ENCODE results near the gene ZNF600.
"Not testable (repeated sequence)": the region's sequence is repeated elsewhere in the genome, so short reads cannot be mapped to it uniquely, and the experiment has no call there.

The ZNF600 gene

DNA sequence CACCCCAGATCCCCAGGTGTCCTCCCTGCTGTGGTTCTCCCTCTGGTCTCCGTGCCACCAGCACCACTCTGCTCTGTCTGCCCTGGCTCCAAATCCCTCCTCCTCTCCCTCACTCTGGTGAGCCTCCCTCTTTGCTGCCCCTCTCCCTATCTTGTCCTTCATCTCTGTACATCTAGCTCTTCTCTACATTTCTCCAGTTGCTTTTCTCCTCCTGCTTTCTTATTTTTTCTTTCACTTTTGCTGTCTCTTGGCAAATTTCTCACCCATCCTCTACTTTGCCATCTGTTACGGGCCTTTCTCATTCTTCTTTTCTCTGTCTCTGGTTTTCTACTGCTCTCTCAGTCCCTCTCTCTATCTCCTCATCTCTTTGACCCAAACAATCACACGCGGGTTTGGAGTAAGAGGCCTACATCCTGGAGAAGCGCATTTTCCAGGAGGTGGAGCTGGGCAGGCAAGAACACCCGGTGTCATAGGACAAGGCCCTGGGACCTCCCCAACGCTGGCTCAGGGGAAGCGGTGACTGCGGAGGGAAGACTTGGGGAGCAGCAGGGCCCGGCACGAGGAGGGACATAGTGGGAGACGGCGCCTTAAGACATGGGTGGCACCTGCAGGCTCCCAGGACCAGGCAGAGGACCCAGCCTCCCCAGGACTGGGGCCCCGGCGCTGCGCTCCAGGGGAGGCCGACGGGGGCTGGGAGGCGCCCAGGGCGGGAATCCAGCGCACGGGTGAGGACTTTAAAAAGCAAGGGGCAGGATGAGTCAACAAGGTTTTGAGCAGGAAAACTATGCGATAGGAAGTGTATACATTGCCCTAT lies 61.7 kb downstream of the ZNF600 start:
- peak overlapping the region; percentile 64 for H3K4me3 Mint-ChIP-seq
- TF ChIP-seq, protein P1, sequence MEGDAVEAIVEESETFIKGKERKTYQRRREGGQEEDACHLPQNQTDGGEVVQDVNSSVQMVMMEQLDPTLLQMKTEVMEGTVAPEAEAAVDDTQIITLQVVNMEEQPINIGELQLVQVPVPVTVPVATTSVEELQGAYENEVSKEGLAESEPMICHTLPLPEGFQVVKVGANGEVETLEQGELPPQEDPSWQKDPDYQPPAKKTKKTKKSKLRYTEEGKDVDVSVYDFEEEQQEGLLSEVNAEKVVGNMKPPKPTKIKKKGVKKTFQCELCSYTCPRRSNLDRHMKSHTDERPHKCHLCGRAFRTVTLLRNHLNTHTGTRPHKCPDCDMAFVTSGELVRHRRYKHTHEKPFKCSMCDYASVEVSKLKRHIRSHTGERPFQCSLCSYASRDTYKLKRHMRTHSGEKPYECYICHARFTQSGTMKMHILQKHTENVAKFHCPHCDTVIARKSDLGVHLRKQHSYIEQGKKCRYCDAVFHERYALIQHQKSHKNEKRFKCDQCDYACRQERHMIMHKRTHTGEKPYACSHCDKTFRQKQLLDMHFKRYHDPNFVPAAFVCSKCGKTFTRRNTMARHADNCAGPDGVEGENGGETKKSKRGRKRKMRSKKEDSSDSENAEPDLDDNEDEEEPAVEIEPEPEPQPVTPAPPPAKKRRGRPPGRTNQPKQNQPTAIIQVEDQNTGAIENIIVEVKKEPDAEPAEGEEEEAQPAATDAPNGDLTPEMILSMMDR (IDR thresholded peaks at IDR 0.05) = no peak
- H3K4me1 Mint-ChIP-seq = peaks cover 39% of the 10 kb centered on the region
- no peaks in the 10 kb centered on the region for H3K27me3 Mint-ChIP-seq (ENCODE audit: low read depth, poor library complexity)
- DNase-seq = no peak
- peak overlapping the region; percentile 97 for H3K27ac Mint-ChIP-seq
- peaks cover 81% of the 10 kb centered on the region for H3K36me3 Mint-ChIP-seq (ENCODE audit: low read depth)
- peaks cover 35% of the 10 kb centered on the region for H3K9me3 Mint-ChIP-seq

DNA sequence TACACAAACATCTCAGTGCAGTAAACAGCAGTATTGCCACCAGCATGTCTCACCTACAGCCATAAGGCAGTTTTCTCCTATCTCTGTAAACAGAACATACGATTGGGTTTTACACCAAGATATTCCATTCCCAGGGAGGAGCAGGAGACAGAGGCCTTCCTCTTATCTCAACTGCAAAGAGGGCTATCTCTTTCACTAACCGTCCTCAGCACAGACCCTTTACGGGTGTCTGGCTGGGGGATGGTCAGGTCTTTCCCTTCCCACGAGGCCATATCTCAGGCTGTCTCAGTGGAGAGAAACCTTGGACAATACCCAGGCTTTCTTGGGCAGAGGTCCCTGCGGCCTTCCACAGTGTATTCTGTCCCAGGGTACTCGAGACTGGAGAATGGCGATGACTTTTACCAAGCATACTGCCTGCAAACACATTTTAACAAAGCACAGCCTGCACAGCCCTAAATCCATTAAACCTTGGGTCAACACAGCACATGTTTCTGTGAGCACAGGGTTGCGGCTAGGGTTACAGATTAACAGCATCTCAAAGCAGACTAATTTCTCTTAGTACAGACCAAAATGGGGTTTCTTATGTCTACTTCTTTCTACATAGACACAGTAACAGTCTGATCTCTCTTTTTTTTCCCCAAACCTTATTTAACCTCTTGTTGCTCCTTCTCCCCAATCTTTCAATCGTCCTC lies 62.5 kb downstream of the ZNF600 start:
- not testable (repeated sequence) for DNase-seq; H3K27me3 Mint-ChIP-seq (ENCODE audit: low read depth, poor library complexity)
- Mint-ChIP-seq H3K4me1 (peaks cover 45% of the 10 kb centered on the region), H3K9me3 (peaks cover 43% of the 10 kb centered on the region), H3K4me3 (peak overlapping the region; percentile 64), H3K27ac (peak overlapping the region; percentile 97), H3K36me3 (ENCODE audit: low read depth) (peaks cover 84% of the 10 kb centered on the region)

DNA sequence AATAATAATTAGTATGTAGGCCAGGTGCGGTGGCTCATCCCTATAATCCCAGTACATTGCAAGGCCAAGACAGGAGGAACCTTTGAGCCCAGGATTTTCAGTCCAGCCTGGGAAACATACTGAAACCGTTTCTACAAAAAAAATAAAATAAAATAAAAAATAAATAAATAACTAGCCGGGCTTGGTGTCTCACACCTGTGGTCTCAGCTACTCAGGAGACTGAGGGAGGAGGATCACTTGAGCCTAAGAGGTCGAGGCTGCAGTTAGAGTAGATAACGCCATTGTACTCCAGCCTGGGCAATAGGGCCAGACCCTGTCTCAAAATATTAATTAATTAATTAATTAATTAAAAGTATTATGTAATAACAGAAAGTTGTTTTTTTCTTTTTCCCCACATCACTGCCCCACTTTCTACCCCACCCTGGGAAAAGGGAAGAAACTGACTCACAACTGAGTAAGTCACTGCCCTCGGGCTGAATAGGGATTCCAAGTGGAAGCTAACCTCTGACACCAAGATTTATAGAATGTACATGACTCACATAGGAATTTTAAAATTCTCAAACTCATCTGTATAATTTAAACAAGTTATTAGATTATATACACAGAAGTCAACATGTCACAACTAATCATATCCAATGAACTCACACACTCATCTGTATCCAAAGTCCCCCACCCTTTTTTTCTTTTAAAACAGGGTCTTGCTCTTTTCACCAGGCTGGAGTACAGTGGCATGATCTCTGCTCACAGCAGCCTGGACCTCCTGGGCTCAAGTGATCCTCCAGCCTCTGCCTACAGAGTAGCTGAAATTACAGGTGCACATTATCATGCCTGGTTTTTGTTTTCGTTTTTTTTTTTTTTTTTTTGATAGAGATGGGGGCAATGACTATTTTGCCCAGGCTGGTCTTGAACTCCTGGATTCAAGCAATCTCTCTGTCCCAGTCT lies 64.3 kb downstream of the ZNF600 start:
- peaks cover 86% of the 10 kb centered on the region for H3K36me3 Mint-ChIP-seq (ENCODE audit: low read depth)

DNA sequence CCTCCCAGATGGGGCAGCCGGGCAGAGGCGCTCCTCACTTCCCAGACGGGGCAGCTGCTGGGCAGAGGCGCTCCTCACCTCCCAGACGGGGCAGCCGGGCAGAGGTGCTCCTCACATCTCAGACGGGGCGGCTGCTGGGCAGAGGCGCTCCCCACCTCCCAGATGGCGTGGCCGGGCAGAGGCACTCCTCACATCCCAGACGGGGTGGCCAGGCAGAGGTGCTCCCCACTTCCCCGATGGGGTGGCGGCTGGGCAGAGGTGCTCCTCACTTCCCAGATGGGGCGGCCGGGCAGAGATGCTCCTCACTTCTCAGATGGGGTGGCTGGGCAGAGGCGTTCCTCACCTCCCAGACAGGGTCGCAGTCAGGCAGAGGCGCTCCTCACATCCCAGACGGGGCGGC lies 66.0 kb downstream of the ZNF600 start:
- H3K36me3 Mint-ChIP-seq (ENCODE audit: low read depth) = peaks cover 86% of the 10 kb centered on the region
- not testable (repeated sequence) for DNase-seq; H3K4me3 Mint-ChIP-seq; H3K27me3 Mint-ChIP-seq (ENCODE audit: low read depth, poor library complexity); H3K27ac Mint-ChIP-seq
- peaks cover 52% of the 10 kb centered on the region for H3K4me1 Mint-ChIP-seq
- peaks cover 47% of the 10 kb centered on the region for H3K9me3 Mint-ChIP-seq

More for the DNA sequence above, 64.3 kb downstream of the ZNF600 start:
- H3K4me1 Mint-ChIP-seq = peaks cover 36% of the 10 kb centered on the region
- TF ChIP-seq, protein P1 (IDR thresholded peaks at IDR 0.05) = no peak
- peak overlapping the region; percentile 97 for H3K27ac Mint-ChIP-seq
- DNase-seq = no peak
- peaks cover 47% of the 10 kb centered on the region for H3K9me3 Mint-ChIP-seq
- H3K27me3 Mint-ChIP-seq (ENCODE audit: low read depth, poor library complexity) = peaks cover 3% of the 10 kb centered on the region
- no peak overlapping the region for H3K4me3 Mint-ChIP-seq

DNA sequence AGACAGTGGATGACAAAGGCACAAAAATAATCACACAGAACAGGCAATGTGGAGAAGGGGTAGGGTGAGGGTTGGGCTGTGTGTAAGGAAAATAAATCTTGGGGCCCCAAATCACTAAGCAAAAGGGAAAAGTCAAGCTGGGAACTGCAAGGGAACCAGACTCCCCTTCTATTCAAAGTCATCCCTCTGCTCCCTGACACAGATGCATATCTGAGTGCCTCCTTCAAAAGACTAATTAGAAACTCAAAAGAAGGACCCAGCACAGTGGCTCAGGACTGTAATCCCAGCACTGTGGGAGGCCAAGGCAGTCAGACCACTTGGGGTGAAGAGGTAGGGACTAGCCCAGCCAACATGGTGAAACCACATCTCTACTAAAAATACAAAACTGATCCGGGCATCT lies 70.1 kb downstream of the ZNF600 start:
- DNase-seq = no peak
- H3K4me1 Mint-ChIP-seq = peaks cover 24% of the 10 kb centered on the region
- H3K36me3 Mint-ChIP-seq (ENCODE audit: low read depth) = peaks cover 88% of the 10 kb centered on the region
- H3K27me3 Mint-ChIP-seq (ENCODE audit: low read depth, poor library complexity) = peaks cover 3% of the 10 kb centered on the region
- peaks cover 32% of the 10 kb centered on the region for H3K9me3 Mint-ChIP-seq
- TF ChIP-seq, protein P1 (IDR thresholded peaks at IDR 0.05) = no peak
- no peak overlapping the region for H3K4me3 Mint-ChIP-seq
- peak overlapping the region; percentile 49 for H3K27ac Mint-ChIP-seq

DNA sequence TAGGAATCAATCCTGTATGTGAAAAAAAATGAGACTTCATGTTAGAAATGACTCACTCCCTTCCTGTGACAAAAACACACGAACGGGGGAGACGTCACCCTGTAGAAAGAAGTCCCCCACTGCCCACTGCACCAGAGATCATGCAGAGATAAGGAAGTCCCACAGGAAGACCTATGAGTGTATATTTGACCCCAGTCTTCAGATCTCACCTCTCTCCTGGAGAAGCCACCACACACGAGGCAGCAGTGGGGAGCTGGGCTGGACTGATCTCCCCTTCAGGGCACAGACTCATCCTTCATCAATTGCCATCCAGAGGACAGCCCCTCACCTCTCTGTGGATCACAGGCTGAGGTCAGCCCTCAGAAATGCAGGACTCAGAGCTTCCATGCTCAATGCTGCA lies 70.7 kb downstream of the ZNF600 start:
- Mint-ChIP-seq H3K4me1 (peaks cover 24% of the 10 kb centered on the region), H3K9me3 (peaks cover 30% of the 10 kb centered on the region), H3K27ac (peak overlapping the region; percentile 49), H3K36me3 (ENCODE audit: low read depth) (peaks cover 88% of the 10 kb centered on the region)
- H3K27me3 Mint-ChIP-seq (ENCODE audit: low read depth, poor library complexity); H3K4me3 Mint-ChIP-seq; DNase-seq: not testable (repeated sequence)

DNA sequence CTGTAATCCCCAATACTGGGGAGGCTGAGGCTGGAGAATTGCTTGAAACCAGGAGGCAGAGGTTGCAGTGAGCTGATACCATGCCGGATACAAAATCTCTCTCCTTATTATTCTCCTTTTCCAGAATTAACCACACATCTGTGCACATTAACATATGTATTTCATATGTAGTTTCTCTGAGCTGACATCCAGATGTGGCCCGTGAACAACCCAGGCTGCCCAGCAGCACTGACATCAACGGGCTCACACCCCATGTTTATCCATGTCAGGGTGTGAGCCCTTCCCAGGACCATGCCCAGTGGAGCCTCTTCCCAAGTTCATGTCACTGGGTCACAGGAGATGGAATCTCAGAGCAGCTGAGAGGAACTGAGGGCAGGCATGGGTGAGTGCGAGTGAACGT lies 71.3 kb downstream of the ZNF600 start:
- H3K4me3 Mint-ChIP-seq; H3K27me3 Mint-ChIP-seq (ENCODE audit: low read depth, poor library complexity); DNase-seq: not testable (repeated sequence)
- Mint-ChIP-seq H3K9me3 (peaks cover 31% of the 10 kb centered on the region), H3K27ac (peak overlapping the region; percentile 49), H3K4me1 (peaks cover 24% of the 10 kb centered on the region), H3K36me3 (ENCODE audit: low read depth) (peaks cover 89% of the 10 kb centered on the region)
